Endothelial cell of umbilical vein (primary cell): ENCODE results near the gene PTPRF. TPM values are rescaled to one million over a fixed set of nuclear protein-coding genes. Genes with fewer than 3 reads are reported as not detected.

Experiments
- BruUV-seq: library from RNA; stranded (reverse); fragments of 400-500 nt; replicated peaks from 2 replicates; lab custom pipeline; 2021; lab: Mats Ljungman, UMichigan
- CTCF ChIA-PET: fragments of 300-600, 350-600 bp; sonication (Branson Sonifier 250); formaldehyde crosslinking; loops from one replicate; lab custom pipeline; 2021; ENCODE audit warnings: antibody characterized with exemption, inconsistent platforms; lab: Charles Lee
- POLR2A ChIA-PET: fragments of 300-600, 350-600 bp; sonication (Branson Sonifier 250); formaldehyde crosslinking; loops from one replicate; lab custom pipeline; 2021; ENCODE audit warnings: antibody characterized with exemption, inconsistent platforms; lab: Charles Lee
- DNase-seq: peaks from one replicate; pipeline ENCODE4 v3.0.0-alpha.2; 2011; ENCODE audit warnings: low read depth, low spot score
- FAIRE-seq: peaks from 2 replicates; lab custom pipeline; 2011; peaks lifted over from hg19 to GRCh38; lab: Jason Lieb, UNC
- H2AFZ ChIP-seq: 2 replicates; pipeline ENCODE4 v1.6.0; 2012; ENCODE audit warnings: low read depth, low read length, control low read depth, inconsistent platforms
- H3K27ac ChIP-seq: 2 replicates; pipeline ENCODE4 v1.5.1; 2011; ENCODE audit warnings: low read depth, mild to moderate bottlenecking, control low read depth, low read length, moderate library complexity; ENCODE audit not compliant: insufficient read depth
- H3K27me3 ChIP-seq, 2 experiments: 2 replicates each; pipeline versions ENCODE4 v1.6.0 to v1.6.1; 2011; ENCODE audit warnings: low read length in 2 of 2, mixed read lengths in 1 of 2; ENCODE audit not compliant: control insufficient read depth in 2 of 2, insufficient read depth in 2 of 2
- H3K36me3 ChIP-seq, 2 experiments: 2 replicates in 1 of 2; 3 replicates in 1 of 2; pipeline ENCODE4 v1.5.1; 2011; ENCODE audit warnings: low read length in 2 of 2, mild to moderate bottlenecking in 1 of 2, moderate library complexity in 1 of 2; ENCODE audit not compliant: control insufficient read depth in 2 of 2, insufficient read depth in 2 of 2; ENCODE audit errors: extremely low read depth in 1 of 2
- H3K4me1 ChIP-seq: 3 replicates; pipeline ENCODE4 v1.5.1; 2011; ENCODE audit warnings: mild to moderate bottlenecking, low read length; ENCODE audit not compliant: control insufficient read depth, insufficient read depth; ENCODE audit errors: extremely low read depth
- H3K4me2 ChIP-seq: 2 replicates; pipeline ENCODE4 v1.6.1; 2011; ENCODE audit warnings: low read length, control low read depth, mixed read lengths; ENCODE audit not compliant: insufficient read depth
- H3K4me3 ChIP-seq, 3 experiments: fragments of 200-600 bp in 1 of 3; sonication (generic), shearing (Covaris generic) in 1 of 3; replicated peaks in 1 of 3; 2 replicates each; pipeline ENCODE4 v1.5.1; 2011 to 2016; ENCODE audit warnings: control low read depth in 3 of 3, low read length in 3 of 3, mild to moderate bottlenecking in 2 of 3, inconsistent platforms in 1 of 3, low read depth in 1 of 3, moderate library complexity in 1 of 3; ENCODE audit not compliant: insufficient read depth in 1 of 3
- H3K79me2 ChIP-seq: 2 replicates; pipeline ENCODE4 v1.6.0; 2012; ENCODE audit warnings: low read length, inconsistent platforms; ENCODE audit not compliant: control insufficient read depth, insufficient read depth
- H3K9ac ChIP-seq: replicated peaks from 2 replicates; pipeline ENCODE3; 2011; ENCODE audit warnings: low read length, control low read depth; ENCODE audit not compliant: insufficient read depth; ENCODE audit errors: extremely low read depth
- H3K9me1 ChIP-seq: replicated peaks from 3 replicates; pipeline ENCODE4 v1.6.0; 2011; ENCODE audit warnings: mild to moderate bottlenecking, low read length; ENCODE audit not compliant: control insufficient read depth, insufficient read depth; ENCODE audit errors: extremely low read depth
- H3K9me3 ChIP-seq: replicated peaks from 2 replicates; pipeline ENCODE4 v1.5.1; 2012; ENCODE audit warnings: low read length, inconsistent platforms; ENCODE audit not compliant: control insufficient read depth, insufficient read depth
- H4K20me1 ChIP-seq: replicated peaks from 2 replicates; pipeline ENCODE3; 2011; ENCODE audit warnings: mild to moderate bottlenecking, low read length; ENCODE audit not compliant: control insufficient read depth, insufficient read depth; ENCODE audit errors: extremely low read depth
- CTCF ChIP-seq, 2 donors: IDR thresholded peaks; 1 replicate in 1 of 2; 2 replicates in 1 of 2; pipeline ENCODE4 v1.5.1; 2011; ENCODE audit warnings: low read length in 2 of 2, mild to moderate bottlenecking in 2 of 2, moderate library complexity in 2 of 2, control low read depth in 1 of 2, inconsistent platforms in 1 of 2, low read depth in 1 of 2; ENCODE audit not compliant: insufficient read depth in 1 of 2; ENCODE audit errors: extremely low read depth in 1 of 2
- EZH2 ChIP-seq: IDR thresholded peaks from 2 replicates; pipeline ENCODE4 v1.6.1; 2012; ENCODE audit warnings: borderline replicate concordance, low read depth, mild to moderate bottlenecking, moderate library complexity, low read length, inconsistent platforms; ENCODE audit not compliant: severe bottlenecking
- FOS ChIP-seq: IDR thresholded peaks from 2 replicates; pipeline ENCODE4 v1.6.1; 2011; ENCODE audit warnings: mild to moderate bottlenecking, low read length, moderate library complexity, borderline replicate concordance; ENCODE audit not compliant: insufficient read depth
- GATA2 ChIP-seq: IDR thresholded peaks from 2 replicates; pipeline ENCODE4 v1.7.0; 2011; ENCODE audit warnings: low read depth, mild to moderate bottlenecking, moderate library complexity, mixed read lengths, low read length; ENCODE audit not compliant: insufficient read length, insufficient read depth
- MAX ChIP-seq: IDR thresholded peaks from 2 replicates; pipeline ENCODE4 v1.6.1; 2011; ENCODE audit not compliant: insufficient read depth, insufficient read length
- MYC ChIP-seq: IDR thresholded peaks from one replicate; pipeline ENCODE4 v1.6.1; 2011; ENCODE audit warnings: mild to moderate bottlenecking, low read depth, low read length
- POLR2A ChIP-seq: IDR thresholded peaks from 2 replicates; pipeline ENCODE4 v1.6.1; 2012; ENCODE audit warnings: low read depth, mild to moderate bottlenecking, control low read depth, low read length
- POLR2AphosphoS5 ChIP-seq: IDR thresholded peaks from 2 replicates; pipeline ENCODE4 v1.6.1; 2012; ENCODE audit warnings: low read depth, mild to moderate bottlenecking, control low read depth, low read length, moderate library complexity; ENCODE audit not compliant: insufficient read depth
- dilution Hi-C: fragments of 300-500 bp; cut with MboI; formaldehyde crosslinking; loops from one replicate; pipeline ENCODE4 v1.15.0; 2019; ENCODE audit warnings: low sequenced_read_pairs; ENCODE audit not compliant: extremely low pct_ligation_motif_present
- intact Hi-C: fragments of 100-400 bp; cut with micrococcal nuclease; formaldehyde crosslinking; loops from one replicate; pipeline ENCODE4 v1.10.0; 2022
- polyA plus RNA-seq, 4 experiments: library from polyadenylated mRNA; depleted of rRNA in 3 of 4; stranded (reverse) in 3 of 4; unstranded in 1 of 4; fragments of >200 nt; gene quantifications; 2 replicates each; pipeline versions ENCODE4 v1.2.1 to v1.2.3, GENCODE V29; 2011 to 2012; ENCODE audit warnings: missing spikeins in 1 of 4
- total RNA-seq: library from RNA; stranded (reverse); gene quantifications from 2 replicates; pipeline ENCODE4 v1.2.3, GENCODE V29; 2021

The PTPRF gene
- total and polyA plus RNA-seq, 2 donors (not counting 3 experiments of a cell fraction or from before 2014, with no cell fraction given), result 217 to 338 TPM

GRCh38 chr1:43591181-43591580 is 60.5 kb downstream of the PTPRF start:
- Histone ChIP-seq H3K9ac (no peak overlapping the region), H3K36me3 (peaks cover 4 to 64% of the 10 kb centered on the region in 2 experiments), H2AFZ (no peak overlapping the region), H3K9me3 (no peaks in the 10 kb centered on the region), H3K4me1 (no peaks in the 10 kb centered on the region), H3K27me3 (no peaks in the 10 kb centered on the region), H3K4me3 (no peak overlapping the region), H3K27ac (no peak overlapping the region), H3K4me2 (no peak overlapping the region), H3K9me1 (no peaks in the 10 kb centered on the region), H3K79me2 (no peaks in the 10 kb centered on the region), H4K20me1 (no peaks in the 10 kb centered on the region)
- FAIRE-seq, result no peak
- DNase-seq, result no peak
- BruUV-seq, result TSS peak; percentile 87
- POLR2A ChIA-PET, result no interaction called here
- no peak for TF ChIP-seq MAX
- TF ChIP-seq FOS, result no peak
- TF ChIP-seq POLR2A, result no peak
- no peak for TF ChIP-seq EZH2
- no peak for TF ChIP-seq POLR2AphosphoS5
- no peak for TF ChIP-seq GATA2
- no peak for TF ChIP-seq CTCF (IDR thresholded peaks at IDR 0.05; ENCODE audit: extremely low read depth in 1 of 2, insufficient read depth in 1 of 2, low read depth in 1 of 2, low read length in 2 of 2)
- no peak for TF ChIP-seq MYC
- dilution Hi-C loops (no loop called here), intact Hi-C loops (no loop called here)
- CTCF ChIA-PET, result no interaction called here
